ENCODE data around the gene EPC2.

- no peak for TF ChIP-seq POLR2A (IDR thresholded peaks at IDR 0.05; ENCODE audit: low read depth, low read length)
- no peak for TF ChIP-seq POU2F2 (IDR thresholded peaks at IDR 0.05; ENCODE audit: low read depth, low read length)
- TF ChIP-seq TAF1 (IDR thresholded peaks at IDR 0.05; ENCODE audit: low read depth, low read length) = no peak
- no peak for TF ChIP-seq POLR2AphosphoS5 (IDR thresholded peaks at IDR 0.05; ENCODE audit: low read depth, low read length)
- no peak for TF ChIP-seq PAX5 (IDR thresholded peaks at IDR 0.05; ENCODE audit: insufficient read depth, low read length, severe bottlenecking)
- TF ChIP-seq SPI1 (IDR thresholded peaks at IDR 0.05; ENCODE audit: low read depth, low read length) = 0 out of 2 replicates have a peak, but pooled peaks have one; percentile 9
Observed at GRCh38 chr2:148615381-148615841, 29.1 kb upstream of the EPC2 start.
